Stimulated activated naive CD4-positive, alpha-beta T cell treated with Interleukin-2 at 50 U/mL for 16 hours (primary cell): ENCODE data around the gene ARMC6.

Source experiments
- DNase-seq: peaks from one replicate; lab custom pipeline; 2025; lab: John Stamatoyannopoulos, UW

The ARMC6 gene

GRCh38 chr19:19107654-19108053 lies 74.3 kb downstream of the ARMC6 start:
- no peak for DNase-seq
